ENCODE measurements around the gene EFCAB10.
"Not testable (repeated sequence)": the region's sequence is repeated elsewhere in the genome, so short reads cannot be mapped to it uniquely, and the experiment has no call there.

EFCAB10 gene, protein sequence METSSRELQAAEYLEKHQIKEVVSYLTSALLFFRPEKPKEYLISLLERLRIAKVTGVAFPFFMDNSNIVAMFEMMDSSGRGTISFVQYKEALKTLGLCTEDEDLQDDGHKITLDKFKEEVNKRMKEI

GRCh38 chr7:105581066-105581811 lies at the start of gene EFCAB10:
TSS of gene EFCAB10 (minus strand) at chr7:105581493. CDS start at chr7:105581463, 30 bp downstream.
- peak; percentile 63 to 70 for DNase-seq

DNA sequence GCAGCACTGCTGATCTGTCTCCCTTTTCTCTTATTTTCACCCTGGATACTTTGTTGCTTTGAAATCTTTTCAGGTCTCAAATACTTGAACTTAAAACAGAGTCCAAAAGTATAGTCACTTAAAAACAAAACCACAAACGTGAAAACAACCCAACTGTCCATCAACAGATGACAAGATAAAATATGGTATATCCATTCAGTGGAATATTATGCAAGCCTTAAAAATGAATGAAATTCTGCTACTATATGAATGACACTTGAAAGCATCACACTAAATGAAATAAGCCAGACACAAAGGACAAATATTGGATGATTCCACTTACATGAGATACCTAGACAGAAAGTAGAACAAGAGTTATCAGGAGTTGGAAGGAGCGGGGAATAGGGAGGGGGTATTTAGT lies 44.7 kb upstream of the EFCAB10 start:
- no peak for DNase-seq

DNA sequence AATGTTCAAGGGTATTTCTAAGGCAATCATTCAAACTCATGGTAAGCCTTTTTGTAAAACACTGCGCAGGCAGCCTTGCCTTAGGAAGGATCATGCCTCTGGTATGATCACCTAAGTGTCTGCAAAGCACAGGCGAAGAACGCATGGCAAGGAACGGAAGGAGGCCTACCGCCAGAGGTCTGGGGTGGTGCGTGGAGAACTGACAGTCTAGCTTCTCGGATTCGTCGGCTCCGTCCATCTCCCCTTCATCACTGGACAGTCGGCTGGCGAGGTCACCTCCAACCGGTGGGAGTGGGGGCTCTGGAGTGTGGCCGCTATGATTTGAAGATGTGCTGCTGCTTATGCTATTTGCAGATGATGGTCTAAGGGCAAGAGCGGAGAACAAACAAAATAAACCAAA lies 42.6 kb upstream of the EFCAB10 start:
- no peak for DNase-seq

DNA sequence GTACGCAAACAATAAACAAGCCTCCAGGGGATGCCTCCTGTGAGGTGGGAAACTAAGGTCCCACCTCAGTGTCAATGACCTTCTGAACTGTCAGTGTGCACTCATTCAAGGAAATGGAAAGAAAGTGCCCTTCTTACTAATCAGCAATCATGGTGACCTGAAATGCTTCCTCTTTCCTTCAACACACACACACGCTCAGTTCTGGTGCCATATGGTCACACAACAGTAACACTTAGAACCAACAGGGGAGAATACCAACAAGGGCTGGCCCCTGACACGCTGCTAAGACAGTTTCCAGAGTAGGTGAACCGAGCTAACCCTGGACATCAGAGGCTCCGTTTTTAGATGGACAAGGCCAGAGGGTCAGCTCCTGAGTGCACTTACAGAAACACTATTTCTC lies 42.1 kb upstream of the EFCAB10 start:
- no peak for DNase-seq

- DNase-seq: no peak
These were observed 40.9 kb upstream of the EFCAB10 start for GRCh38 chr7:105622106-105622731.

- no peak for DNase-seq
These were observed 40.3 kb upstream of the EFCAB10 start for GRCh38 chr7:105621617-105622016.

GRCh38 chr7:105621176-105621575 lies 39.9 kb upstream of the EFCAB10 start:
- no peak for DNase-seq

DNA sequence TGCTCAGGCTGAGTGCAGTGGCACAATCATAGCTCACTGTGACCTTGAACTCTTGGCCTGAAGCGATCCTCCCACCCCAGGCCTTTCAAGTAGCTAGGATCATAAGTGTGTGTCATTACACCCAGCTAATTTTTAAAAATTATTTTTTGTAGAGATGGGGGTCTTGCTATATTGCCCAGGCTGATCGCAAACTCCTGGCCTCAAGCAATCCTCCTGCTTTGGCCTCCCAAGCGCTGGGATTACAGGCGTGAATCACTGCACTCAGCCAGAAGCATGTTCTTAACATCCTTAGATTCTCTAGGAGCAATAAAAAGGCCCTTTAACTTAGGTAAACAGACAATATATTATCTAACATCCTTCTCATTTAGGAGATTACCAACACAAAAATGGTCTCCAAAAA lies 38.3 kb upstream of the EFCAB10 start:
- no peak for DNase-seq

GRCh38 chr7:105618016-105618296 lies 36.7 kb upstream of the EFCAB10 start:
- DNase-seq: no peak

DNA sequence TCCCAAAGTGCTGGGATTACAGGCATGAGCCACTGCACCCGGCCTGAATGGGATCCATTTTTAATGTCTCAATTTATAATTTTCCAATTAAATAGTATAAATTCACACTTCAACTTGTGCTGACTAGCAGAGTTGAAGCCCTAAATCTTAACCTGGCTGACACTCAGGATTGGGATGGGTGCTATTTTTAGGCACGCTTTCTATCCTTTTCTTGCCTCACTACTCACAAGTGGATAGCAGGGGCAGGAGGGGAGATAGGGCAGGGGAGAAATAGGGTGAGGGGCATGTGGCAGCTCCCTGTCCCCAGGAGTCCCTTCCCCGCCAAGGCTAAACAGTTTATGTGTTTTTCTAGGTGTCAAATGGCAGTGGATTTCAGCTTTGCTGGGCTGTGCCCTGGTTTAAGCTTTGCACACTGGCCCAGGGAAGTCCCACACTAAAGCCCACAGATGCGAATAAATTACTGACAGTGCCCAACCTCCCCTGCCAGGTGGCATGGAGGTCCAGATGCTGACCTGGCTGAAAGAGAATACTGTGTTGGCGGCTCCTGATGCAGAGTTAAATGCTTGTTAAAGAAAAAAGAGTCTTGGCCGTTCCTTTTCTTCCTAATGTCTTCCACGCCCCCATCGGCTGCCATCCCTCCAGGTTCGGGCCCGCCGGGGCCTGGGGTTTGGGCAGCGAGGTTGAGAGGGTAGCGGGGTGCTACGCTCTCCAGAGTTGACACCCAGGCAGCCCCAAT lies 36.2 kb upstream of the EFCAB10 start:
- no peak for DNase-seq

DNA sequence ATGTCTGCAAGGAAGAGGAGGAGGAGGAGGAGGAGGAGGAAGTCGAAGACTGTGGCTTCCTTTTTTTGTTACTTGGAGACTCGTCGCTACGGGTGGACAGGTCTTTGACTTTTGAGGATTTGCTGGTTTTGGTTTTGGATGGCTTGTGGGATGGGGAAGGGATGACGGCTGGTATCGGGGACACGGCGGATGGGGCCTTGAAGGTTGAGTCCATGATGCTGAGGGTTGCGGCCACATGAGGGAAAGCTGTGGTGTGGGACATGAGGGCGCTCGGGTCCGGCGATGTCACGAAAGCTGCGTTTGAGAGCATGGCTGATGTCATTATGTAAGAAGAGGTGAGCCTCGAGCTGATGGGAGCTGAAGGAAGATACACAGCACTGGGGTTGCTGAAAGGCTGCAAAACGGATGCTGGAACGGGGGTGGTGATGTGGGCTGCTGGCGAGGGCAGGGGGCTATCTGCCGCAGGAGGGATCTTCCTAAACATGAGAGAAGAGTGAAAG lies 33.1 kb upstream of the EFCAB10 start:
- no peak for DNase-seq

GRCh38 chr7:105613611-105614330 lies 32.5 kb upstream of the EFCAB10 start:
- no peak for DNase-seq

- no peak for DNase-seq
These were observed 31.5 kb upstream of the EFCAB10 start for GRCh38 chr7:105612806-105613205.

GRCh38 chr7:105611856-105612775 lies 30.8 kb upstream of the EFCAB10 start:
- no peak for DNase-seq

DNA sequence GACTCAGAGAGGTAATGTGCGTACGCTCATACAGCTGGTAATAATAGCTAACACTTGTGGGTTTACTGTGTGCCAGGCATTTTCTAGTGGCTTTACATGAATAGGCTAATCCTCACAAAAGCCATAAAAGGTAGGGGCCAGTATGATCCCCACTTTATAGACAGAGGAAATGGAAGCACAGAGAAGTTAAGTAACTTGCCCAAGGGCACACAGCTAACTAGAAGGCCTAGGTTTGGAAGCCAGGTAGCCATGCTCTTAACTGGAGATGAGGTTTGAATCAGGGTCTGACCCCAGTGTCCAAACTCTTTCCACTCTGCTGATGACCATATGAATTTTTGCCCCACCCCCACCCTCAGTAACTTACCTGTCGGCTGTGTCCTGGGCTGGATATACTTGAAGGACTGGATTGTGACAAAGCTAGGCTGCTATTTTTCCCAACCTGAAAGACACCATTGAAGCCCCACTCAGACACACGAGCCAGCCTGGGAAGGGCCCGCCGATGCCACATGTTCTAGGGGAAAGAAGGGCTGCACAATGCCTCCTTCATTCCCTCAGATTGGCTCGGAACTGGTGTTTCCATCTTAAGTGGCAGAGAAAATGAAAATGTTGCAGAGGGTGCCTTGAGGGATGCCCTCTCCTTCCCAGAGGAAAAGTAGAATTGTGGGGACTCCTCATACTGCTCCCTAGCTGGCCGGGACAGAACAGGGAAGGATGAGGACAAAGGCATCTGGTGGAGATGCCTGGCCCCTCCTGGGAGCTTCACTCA lies 29.1 kb upstream of the EFCAB10 start:
- DNase-seq: no peak

DNA sequence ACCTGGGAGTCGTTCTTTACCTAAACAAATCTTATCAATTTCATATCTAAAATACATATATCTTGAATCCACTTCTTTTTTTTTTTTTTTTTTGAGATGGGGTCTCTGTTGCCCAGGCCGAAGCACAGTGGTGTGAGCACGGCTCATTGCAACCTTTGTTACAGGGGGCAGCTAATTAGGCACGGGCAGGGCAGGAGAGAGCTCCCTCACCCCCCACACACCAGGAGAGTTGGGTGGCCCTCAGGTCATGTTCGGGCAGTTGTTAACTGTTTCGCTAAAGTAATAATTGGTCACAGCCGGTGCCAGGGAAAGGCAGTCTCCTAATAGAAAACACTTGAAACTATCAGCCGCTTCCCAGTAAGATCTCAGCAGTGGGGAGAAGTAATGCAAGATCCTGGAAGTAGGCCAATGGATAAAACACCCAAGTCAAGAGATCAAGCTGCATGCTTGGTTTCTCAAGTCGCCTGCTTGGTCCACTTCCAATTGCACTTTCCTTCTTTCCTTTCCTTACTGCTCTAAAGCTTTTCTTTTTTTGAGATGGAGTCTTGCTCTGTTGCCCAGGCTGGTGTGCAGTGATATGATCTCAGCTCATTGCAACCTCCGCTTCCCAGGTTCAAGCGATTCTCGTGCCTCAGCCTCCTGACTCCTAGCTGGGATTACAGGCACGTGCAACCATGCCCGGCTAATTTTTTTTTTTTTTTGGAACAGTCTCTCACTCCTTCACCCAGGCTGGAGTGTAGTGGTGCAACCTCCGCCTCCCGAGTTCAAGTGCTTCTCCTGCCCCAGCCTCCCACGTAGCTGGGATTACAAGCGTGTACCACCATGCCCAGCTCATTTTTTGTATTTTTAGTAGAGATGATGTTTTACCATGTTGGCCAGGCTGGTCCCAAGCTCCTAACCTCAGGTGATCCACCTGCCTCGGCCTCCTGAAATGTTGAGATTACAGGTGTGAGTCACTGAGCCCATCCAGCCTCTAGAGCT lies 21.3 kb upstream of the EFCAB10 start:
- no peak for DNase-seq

GRCh38 chr7:105600720-105601550 lies 19.6 kb upstream of the EFCAB10 start:
- DNase-seq: no peak

DNA sequence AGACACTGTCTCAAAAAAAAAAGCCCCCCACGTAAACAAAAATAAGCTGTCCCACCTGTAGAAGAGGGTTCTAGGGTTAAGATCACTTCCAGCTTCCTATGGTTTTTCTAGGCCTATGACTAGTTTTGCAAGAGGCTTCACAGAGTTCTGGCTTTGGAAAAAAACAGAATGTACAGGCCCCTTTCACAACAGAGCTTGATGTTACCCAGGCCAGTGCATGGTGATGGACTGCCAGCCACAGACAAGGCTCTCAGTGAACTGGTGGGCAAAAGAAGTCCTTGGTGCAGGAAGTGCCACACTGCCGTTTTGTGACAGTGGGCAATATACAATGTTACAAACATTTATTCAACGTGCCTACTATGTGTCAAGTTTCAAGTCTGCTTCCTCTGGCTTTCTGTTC lies 18.3 kb upstream of the EFCAB10 start:
- DNase-seq: no peak

- not testable (repeated sequence) for DNase-seq
These were observed 17.8 kb upstream of the EFCAB10 start for GRCh38 chr7:105599080-105599479.

All from activated CD4-positive, alpha-beta T cell treated with anti-CD3 and anti-CD28 coated beads, Interleukin-2, amount 50 U/mL, for 48 hours (primary cell).